Ishikawa (cell line): ENCODE measurements around the gene SYT12.

ENCODE experiments used
- CEBPB ChIP-seq: IDR thresholded peaks from 2 replicates; pipeline ENCODE4 v1.6.1; 2012
- CREB1 ChIP-seq: IDR thresholded peaks from 2 replicates; pipeline ENCODE4 v1.6.1; 2012; ENCODE audit warnings: low read depth
- EGR1 ChIP-seq: IDR thresholded peaks from 2 replicates; pipeline ENCODE4 v1.6.1; 2012
- EP300 ChIP-seq: IDR thresholded peaks from 2 replicates; pipeline ENCODE4 v1.6.1; 2012; ENCODE audit warnings: borderline replicate concordance
- FOXM1 ChIP-seq: IDR thresholded peaks from 2 replicates; pipeline ENCODE4 v1.6.1; 2012; ENCODE audit warnings: low read depth, borderline replicate concordance
- MAX ChIP-seq: IDR thresholded peaks from 2 replicates; pipeline ENCODE4 v1.6.1; 2012
- NFIC ChIP-seq: IDR thresholded peaks from 2 replicates; pipeline ENCODE4 v1.6.1; 2012
- RAD21 ChIP-seq: IDR thresholded peaks from 2 replicates; pipeline ENCODE4 v1.6.1; 2012; ENCODE audit warnings: low read depth
- REST ChIP-seq: IDR thresholded peaks from 2 replicates; pipeline ENCODE4 v1.6.1; 2012; ENCODE audit warnings: low read depth, mild to moderate bottlenecking
- TAF1 ChIP-seq: IDR thresholded peaks from 2 replicates; pipeline ENCODE4 v1.6.1; 2012; ENCODE audit warnings: low read depth, mild to moderate bottlenecking
- TCF12 ChIP-seq: IDR thresholded peaks from 2 replicates; pipeline ENCODE4 v1.6.1; 2012; ENCODE audit warnings: low read depth
- TEAD4 ChIP-seq: IDR thresholded peaks from 2 replicates; pipeline ENCODE4 v1.6.1; 2012
- USF1 ChIP-seq: IDR thresholded peaks from 2 replicates; pipeline ENCODE4 v1.6.1; 2012
- YY1 ChIP-seq: IDR thresholded peaks from 2 replicates; pipeline ENCODE4 v1.6.1; 2012; ENCODE audit warnings: low read depth
- ZBTB7A ChIP-seq: IDR thresholded peaks from 2 replicates; pipeline ENCODE4 v1.6.1; 2012; ENCODE audit warnings: low read depth

SYT12 gene

GRCh38 chr11:66979336-66979980 lies 43.5 kb upstream of the SYT12 start:
- TF ChIP-seq TAF1, result no peak
- no peak for TF ChIP-seq RAD21
- no peak for TF ChIP-seq YY1
- no peak for TF ChIP-seq MAX
- TF ChIP-seq CEBPB, result no peak
- no peak for TF ChIP-seq REST
- TF ChIP-seq ZBTB7A, result no peak
- TF ChIP-seq EGR1, result no peak
- TF ChIP-seq TCF12, result no peak
- TF ChIP-seq FOXM1, result no peak
- no peak for TF ChIP-seq TEAD4
- no peak for TF ChIP-seq USF1
- no peak for TF ChIP-seq CREB1
- TF ChIP-seq NFIC, result no peak
- no peak for TF ChIP-seq EP300

DNA sequence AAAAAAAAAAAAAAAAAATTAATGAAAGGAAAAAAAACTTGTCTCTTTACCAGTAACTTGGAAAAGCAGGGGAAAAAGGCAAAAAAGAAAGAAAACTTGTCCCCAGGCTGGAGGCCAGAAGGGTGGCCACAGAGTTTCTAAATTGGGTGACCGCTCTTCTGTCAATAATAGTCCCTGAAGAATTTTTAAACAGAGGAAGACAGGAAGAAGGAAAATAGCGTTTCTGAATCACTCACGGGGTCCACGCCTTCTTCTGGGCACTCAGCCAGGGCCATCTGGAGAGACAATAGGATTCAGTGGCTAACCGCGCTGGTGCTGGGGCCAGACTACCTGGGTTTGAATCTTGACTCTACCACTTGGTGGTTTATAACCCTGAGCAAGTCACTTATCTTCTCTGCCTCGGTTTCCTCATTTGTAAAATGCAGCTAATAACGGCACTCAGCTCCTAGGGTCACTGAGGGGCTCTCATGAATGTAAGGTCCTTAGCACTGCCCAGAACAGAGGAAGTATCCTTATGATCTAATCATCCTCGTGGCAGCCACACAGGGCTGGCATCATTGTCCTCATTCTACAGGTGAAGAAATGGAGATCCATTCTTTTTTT lies 40.9 kb upstream of the SYT12 start:
- no peak for TF ChIP-seq REST
- no peak for TF ChIP-seq USF1
- no peak for TF ChIP-seq MAX
- TF ChIP-seq EGR1, result no peak
- no peak for TF ChIP-seq TEAD4
- no peak for TF ChIP-seq YY1
- 0 out of 2 replicates have a peak, but pooled peaks have one; percentile 1 for TF ChIP-seq RAD21
- no peak for TF ChIP-seq TAF1
- no peak for TF ChIP-seq CEBPB
- TF ChIP-seq CREB1, result no peak
- no peak for TF ChIP-seq ZBTB7A
- TF ChIP-seq TCF12, result peak; percentile 78
- peak; percentile 93 for TF ChIP-seq NFIC
- no peak for TF ChIP-seq FOXM1
- peak; percentile 37; the same call in 1 of the 2 replicates for TF ChIP-seq EP300

- TF ChIP-seq FOXM1 (no peak), REST (no peak), TEAD4 (no peak), USF1 (no peak), TAF1 (no peak), EP300 (no peak), NFIC (no peak), CREB1 (no peak), TCF12 (no peak), CEBPB (no peak), EGR1 (no peak), MAX (no peak)
Observed at GRCh38 chr11:66983275-66983924, 39.5 kb upstream of the SYT12 start.
